Mononuclear cell (primary cell): Measurements from ENCODE around the gene TRHDE. TPM values are rescaled to one million over a fixed set of nuclear protein-coding genes. Genes with fewer than 3 reads are reported as not detected.
"Not testable (repeated sequence)": the region's sequence is repeated elsewhere in the genome, so short reads cannot be mapped to it uniquely, and the experiment has no call there.

Experiments
- H3K27me3 ChIP-seq: 2 replicates; pipeline ENCODE4 v1.6.0; 2011; ENCODE audit warnings: low read length, control low read depth; ENCODE audit not compliant: insufficient read depth
- H3K4me1 ChIP-seq: 2 replicates; pipeline ENCODE4 v1.5.1; 2011; ENCODE audit warnings: mild to moderate bottlenecking, low read length, control low read depth; ENCODE audit not compliant: insufficient read depth
- H3K4me3 ChIP-seq: 2 replicates; pipeline ENCODE4 v1.5.1; 2011; ENCODE audit warnings: mild to moderate bottlenecking, low read length, moderate library complexity
- H3K9me3 ChIP-seq: 2 replicates; pipeline ENCODE4 v1.5.1; 2011; ENCODE audit warnings: low read depth, mild to moderate bottlenecking, control low read depth, low read length
- total RNA-seq: library from RNA; depleted of rRNA; stranded (reverse); fragments of >200 nt; gene quantifications from one replicate; pipeline ENCODE4 v1.2.3, GENCODE V29; 2012

TRHDE gene
- total RNA-seq, 1 donor: 0.21 TPM

DNA sequence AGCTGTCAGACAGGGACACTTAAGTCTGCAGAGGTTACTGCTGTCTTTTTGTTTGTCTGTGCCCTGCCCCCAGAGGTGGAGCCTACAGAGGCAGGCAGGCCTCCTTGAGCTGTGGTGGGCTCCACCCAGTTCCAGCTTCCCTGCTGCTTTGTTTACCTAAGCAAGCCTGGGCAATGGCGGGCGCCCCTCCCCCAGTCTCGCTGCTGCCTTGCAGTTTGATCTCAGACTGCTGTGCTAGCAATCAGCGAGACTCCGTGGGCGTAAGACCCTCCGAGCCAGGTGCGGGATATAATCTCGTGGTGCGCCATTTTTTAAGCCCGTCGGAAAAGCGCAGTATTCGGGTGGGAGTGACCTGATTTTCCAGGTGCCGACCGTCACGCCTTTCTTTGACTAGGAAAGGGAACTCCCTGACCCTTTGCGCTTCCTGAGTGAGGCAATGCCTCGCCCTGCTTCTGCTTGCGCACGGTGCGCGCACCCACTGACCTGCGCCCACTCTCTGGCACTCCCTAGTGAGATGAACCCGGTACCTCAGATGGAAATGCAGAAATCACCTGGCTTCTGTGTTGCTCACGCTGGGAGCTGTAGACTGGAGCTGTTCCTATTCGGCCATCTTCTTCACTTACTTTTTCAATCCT is 248.0 kb downstream of the TRHDE start:
- not testable (repeated sequence) for H3K27me3 ChIP-seq, H3K4me1 ChIP-seq, H3K4me3 ChIP-seq, H3K9me3 ChIP-seq

DNA sequence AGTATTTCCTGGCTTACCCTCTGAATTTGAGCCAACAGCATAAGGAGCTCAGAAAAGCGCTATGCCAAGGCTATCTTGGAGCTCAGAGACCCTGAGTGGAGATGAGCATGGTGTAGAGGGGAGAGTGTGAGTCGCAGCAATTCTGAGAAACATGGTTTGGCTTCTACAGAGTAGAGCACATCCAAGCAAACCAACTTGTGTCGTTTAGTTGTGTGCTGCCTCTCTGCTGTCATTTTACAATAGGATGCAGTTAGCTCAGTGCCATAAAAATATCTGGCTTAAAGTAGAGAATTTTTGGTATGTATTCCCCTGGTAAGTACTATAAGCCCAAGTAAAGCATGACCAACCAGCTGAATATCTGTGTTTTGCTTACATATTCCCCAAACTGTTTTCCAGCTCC is 249.2 kb downstream of the TRHDE start:
- no peaks in the 10 kb centered on the region for H3K4me1 ChIP-seq
- H3K27me3 ChIP-seq: no peaks in the 10 kb centered on the region
- no peak overlapping the region for H3K4me3 ChIP-seq
- no peaks in the 10 kb centered on the region for H3K9me3 ChIP-seq

- Histone ChIP-seq H3K4me3 (no peak overlapping the region), H3K27me3 (no peaks in the 10 kb centered on the region), H3K9me3 (no peaks in the 10 kb centered on the region), H3K4me1 (no peaks in the 10 kb centered on the region)
These were observed 250.2 kb downstream of the TRHDE start for GRCh38 chr12:72522411-72522810.

DNA sequence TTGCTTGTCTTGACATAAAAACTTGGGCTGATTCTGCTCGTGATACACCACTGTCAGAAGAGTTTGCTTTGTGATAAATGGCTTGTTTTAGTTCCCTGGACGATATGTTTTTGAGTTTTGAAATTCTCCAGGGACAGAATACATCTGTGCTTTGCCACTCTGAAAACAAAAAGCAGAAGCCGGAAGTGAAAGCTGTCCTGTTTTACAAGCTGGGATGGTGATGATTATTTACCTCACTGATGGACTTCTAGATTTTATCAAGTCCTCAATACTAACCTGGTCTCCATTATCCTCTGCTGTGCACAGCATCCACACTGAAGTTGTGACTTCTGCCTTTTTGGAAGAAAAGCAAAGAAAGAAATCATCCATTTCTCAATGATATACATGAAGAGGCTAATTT is 251.6 kb downstream of the TRHDE start:
- H3K4me3 ChIP-seq: no peak overlapping the region
- no peaks in the 10 kb centered on the region for H3K9me3 ChIP-seq
- H3K27me3 ChIP-seq: no peaks in the 10 kb centered on the region
- no peaks in the 10 kb centered on the region for H3K4me1 ChIP-seq

DNA sequence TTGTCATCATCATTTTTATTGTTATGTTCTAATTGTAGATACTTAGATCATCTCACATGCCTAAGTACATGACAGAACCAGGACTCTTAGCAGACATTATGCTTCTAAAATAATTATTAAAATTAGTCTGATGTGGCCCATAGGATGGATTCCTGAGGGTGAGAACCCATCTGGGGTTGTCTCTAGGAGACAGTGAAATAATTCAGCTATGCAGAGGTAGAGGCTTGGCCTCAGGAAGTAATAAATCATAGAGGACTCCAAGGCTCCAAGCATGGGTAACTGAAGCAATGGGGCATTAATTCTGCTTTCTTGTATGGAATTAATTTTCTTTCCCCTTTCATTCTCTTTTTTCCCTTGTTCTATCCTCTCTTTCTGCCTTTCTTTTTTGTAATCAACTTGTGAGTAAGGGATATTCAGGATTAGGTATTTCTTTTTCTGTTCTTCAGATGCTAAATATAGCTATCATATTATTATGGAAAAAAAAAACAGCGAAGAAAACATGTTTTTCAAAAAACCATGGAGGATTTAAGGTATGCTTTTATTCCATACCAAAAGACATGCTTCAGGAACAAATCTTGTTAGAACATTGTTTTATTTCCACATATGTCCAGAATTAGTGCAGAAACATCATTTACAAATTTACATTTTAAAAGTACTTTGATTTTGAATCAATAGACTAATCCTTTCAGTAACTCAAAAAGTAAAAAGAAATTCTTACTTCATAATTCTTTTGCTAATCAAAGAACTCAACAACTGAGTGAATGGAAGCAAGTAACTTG is 263.2 kb downstream of the TRHDE start:
- Histone ChIP-seq H3K9me3 (no peaks in the 10 kb centered on the region), H3K4me1 (no peaks in the 10 kb centered on the region), H3K4me3 (no peak overlapping the region), H3K27me3 (no peaks in the 10 kb centered on the region)

GRCh38 chr12:72540811-72541210 is 268.6 kb downstream of the TRHDE start:
- Histone ChIP-seq H3K4me3 (no peak overlapping the region), H3K9me3 (no peaks in the 10 kb centered on the region), H3K4me1 (no peaks in the 10 kb centered on the region), H3K27me3 (no peaks in the 10 kb centered on the region)

GRCh38 chr12:72543777-72544467 is 271.8 kb downstream of the TRHDE start:
- H3K27me3 ChIP-seq: no peaks in the 10 kb centered on the region
- H3K4me1 ChIP-seq: no peaks in the 10 kb centered on the region
- no peaks in the 10 kb centered on the region for H3K9me3 ChIP-seq
- H3K4me3 ChIP-seq: no peak overlapping the region

DNA sequence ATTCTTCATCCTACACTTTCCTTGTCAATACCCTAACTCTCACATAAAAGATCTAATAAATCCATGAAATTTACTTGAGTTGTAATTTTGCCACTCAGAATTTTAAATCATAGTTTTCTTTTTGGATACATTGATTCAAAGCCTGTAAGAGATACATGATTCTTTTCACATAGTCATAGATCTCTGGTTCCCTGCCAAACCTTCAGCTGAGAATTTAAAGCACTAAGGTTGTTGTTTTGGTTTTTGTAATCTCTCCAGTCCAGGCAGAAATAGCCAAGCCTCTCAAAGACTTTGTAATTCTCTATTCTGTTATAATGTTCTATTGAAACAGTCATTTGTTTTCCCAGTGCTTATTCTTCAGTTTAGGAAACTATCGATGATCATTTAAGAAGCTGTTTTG is 273.9 kb downstream of the TRHDE start:
- Histone ChIP-seq H3K9me3 (no peaks in the 10 kb centered on the region), H3K4me1 (no peaks in the 10 kb centered on the region), H3K4me3 (no peak overlapping the region), H3K27me3 (no peaks in the 10 kb centered on the region)

GRCh38 chr12:72547573-72547972 is 275.4 kb downstream of the TRHDE start:
- no peaks in the 10 kb centered on the region for H3K4me1 ChIP-seq
- no peaks in the 10 kb centered on the region for H3K9me3 ChIP-seq
- H3K4me3 ChIP-seq: no peak overlapping the region
- H3K27me3 ChIP-seq: no peaks in the 10 kb centered on the region

- H3K4me1 ChIP-seq: no peaks in the 10 kb centered on the region
These were observed 277.0 kb downstream of the TRHDE start for GRCh38 chr12:72549184-72549583.

DNA sequence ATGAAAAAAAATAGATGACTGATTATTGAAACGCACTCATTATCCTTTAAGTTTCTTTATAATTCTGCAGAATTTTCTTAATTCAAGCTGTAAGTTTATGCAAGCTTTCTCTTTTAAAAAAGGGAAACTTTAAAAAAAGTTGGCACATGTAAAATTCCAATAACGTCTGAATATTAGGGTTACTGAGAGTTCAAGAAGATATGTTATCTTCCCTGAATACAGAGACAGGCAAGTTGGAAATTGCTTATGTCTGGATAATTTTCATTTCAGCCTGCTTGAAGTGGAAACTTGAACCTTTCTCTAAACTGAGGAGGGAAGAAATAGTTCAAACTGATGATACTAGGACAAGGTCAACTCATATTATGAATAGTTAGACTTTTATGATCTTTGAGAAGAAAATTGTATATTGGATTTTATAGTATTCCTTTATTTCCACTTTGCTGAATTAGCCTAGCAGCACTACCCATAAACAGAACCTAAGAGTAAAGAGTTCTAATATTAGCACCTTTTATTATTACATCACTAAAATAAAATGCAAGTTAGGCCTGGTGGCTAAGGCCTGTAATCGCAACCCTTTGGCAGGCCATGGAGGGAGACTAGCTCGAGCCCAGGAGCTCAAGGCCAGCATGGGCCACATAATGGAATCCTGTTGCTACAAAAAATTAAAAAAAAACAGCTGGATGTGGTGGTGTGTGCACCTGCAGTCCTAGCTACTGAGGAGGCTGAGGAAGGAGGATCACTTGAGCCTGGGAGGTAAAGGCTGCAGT is 288.0 kb downstream of the TRHDE start:
- no peaks in the 10 kb centered on the region for H3K4me1 ChIP-seq
- no peaks in the 10 kb centered on the region for H3K27me3 ChIP-seq

More at GRCh38 chr12:72549184-72549583, 277.0 kb downstream of the TRHDE start:
- no peaks in the 10 kb centered on the region for H3K9me3 ChIP-seq
- no peak overlapping the region for H3K4me3 ChIP-seq
- H3K27me3 ChIP-seq: no peaks in the 10 kb centered on the region

DNA sequence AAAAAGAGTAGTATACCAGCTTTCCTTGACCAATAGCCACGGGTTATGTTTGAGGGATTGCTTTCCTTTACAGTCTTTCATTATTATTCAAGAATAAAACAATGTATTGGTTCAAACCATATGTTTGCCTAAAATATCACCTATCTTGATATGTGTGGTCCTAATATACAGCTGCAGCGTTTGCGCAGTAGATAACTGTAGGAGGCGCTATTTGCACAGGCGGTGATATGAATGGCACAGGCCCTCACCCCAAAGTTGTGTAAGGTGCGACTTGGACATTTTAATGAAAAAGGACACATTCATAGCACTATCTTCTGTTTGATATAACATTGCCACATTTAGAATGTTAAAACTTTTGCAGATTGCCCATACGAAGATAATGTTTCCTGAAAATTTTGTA is 298.4 kb downstream of the TRHDE start:
- Histone ChIP-seq H3K4me1 (no peaks in the 10 kb centered on the region), H3K27me3 (no peaks in the 10 kb centered on the region), H3K9me3 (no peaks in the 10 kb centered on the region), H3K4me3 (no peak overlapping the region)

More for the DNA sequence above, 288.0 kb downstream of the TRHDE start:
- H3K9me3 ChIP-seq: no peaks in the 10 kb centered on the region
- H3K4me3 ChIP-seq: no peak overlapping the region

DNA sequence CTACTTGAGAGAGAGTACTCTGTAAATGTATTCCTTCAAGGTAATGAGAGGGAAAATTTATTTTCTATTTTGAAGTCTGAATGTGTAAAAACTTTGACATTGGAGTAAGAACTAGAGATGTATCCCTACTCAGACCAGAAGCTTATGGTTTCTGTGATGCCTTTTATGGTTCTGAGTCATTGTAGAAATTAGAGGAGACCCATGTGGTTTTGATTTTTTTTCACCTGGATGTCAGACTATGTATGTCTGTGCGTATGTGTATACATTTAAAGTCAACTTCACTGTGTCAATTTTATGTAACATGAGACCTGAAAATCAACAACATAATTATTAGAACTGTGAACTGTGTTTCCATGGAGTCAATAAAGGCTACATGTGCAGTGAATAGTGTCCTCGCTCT is 302.0 kb downstream of the TRHDE start:
- no peak overlapping the region for H3K4me3 ChIP-seq
- H3K9me3 ChIP-seq: no peaks in the 10 kb centered on the region
- no peaks in the 10 kb centered on the region for H3K4me1 ChIP-seq
- H3K27me3 ChIP-seq: no peaks in the 10 kb centered on the region

DNA sequence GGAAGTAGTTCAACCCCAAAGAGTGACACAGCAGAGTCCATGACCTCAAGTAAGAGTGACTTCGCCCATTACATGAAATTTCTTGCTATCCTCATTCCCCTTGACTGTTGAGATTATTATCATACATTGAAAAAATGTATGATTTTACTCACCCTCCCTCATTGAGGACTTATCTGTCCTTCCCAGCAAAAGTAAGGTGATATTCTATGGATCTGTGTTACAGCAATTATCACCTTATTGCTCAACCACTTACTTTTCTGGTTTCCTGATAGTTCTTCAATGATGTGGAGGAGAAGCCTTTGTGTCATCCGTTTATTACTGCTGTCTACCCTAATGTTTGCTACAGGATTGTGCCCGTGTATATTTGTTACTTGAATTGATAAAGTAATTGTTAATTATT is 306.2 kb downstream of the TRHDE start:
- Histone ChIP-seq H3K4me3 (no peak overlapping the region), H3K4me1 (no peaks in the 10 kb centered on the region), H3K27me3 (no peaks in the 10 kb centered on the region), H3K9me3 (no peaks in the 10 kb centered on the region)

DNA sequence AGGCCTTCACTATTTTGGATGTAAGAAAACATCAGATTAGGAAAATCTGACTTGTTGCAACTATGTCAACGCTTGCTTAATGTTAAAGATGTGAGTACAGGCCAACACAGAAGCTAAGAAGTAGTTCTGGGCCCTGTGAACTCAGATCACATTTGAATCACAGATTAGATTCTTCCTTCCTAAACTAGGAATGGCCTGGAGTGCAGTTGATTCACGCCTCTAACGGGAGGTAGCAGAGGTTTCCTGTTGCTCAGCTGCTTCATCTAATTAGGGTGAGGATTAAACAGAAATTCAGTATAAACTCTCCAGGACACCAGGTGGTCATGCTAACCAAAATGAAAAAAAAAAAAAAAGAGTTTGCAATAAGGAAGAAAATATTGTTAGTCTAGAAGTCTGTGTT is 314.3 kb downstream of the TRHDE start:
- no peaks in the 10 kb centered on the region for H3K9me3 ChIP-seq

More for the DNA sequence above, 314.3 kb downstream of the TRHDE start:
- Histone ChIP-seq H3K27me3 (no peaks in the 10 kb centered on the region), H3K4me3 (no peak overlapping the region), H3K4me1 (no peaks in the 10 kb centered on the region)
